CD4-positive, alpha-beta T cell (primary cell): ENCODE measurements around the gene SH3BP5. TPM values are rescaled to one million over a fixed set of nuclear protein-coding genes. Genes with fewer than 3 reads are reported as not detected.

Source experiments
- ATAC-seq: fragments of 200-7000 bp; cut with Tn5 transposase; one replicate; pipeline ENCODE4 v1.10.0; 2022; ENCODE audit warnings: mild to moderate bottlenecking; ENCODE audit not compliant: poor library complexity
- CTCF ChIA-PET: fragments of 350-600 bp; sonication (Branson Sonifier 250); formaldehyde crosslinking; loops from one replicate; lab custom pipeline; 2021; ENCODE audit warnings: antibody characterized with exemption, inconsistent platforms; lab: Charles Lee
- POLR2A ChIA-PET: fragments of 350-600 bp; sonication (Branson Sonifier 250); formaldehyde crosslinking; loops from one replicate; lab custom pipeline; 2021; ENCODE audit warnings: antibody characterized with exemption, inconsistent platforms; lab: Charles Lee
- DNase-seq, 14 experiments: peaks; one replicate each; pipeline ENCODE4 v3.0.0-alpha.2; 2013 to 2020; ENCODE audit warnings: mixed read lengths in 2 of 14
- H3K27ac ChIP-seq, 2 donors: one replicate each; pipeline versions ENCODE4 v1.5.1 to v1.7.0; 2013; ENCODE audit warnings: low read length in 2 of 2, low read depth in 1 of 2, mild to moderate bottlenecking in 1 of 2
- H3K27me3 ChIP-seq, 2 experiments: 1 replicate in 1 of 2; 2 replicates in 1 of 2; pipeline versions ENCODE4 v1.6.1 to v1.7.0; 2013; ENCODE audit warnings: low read length in 2 of 2, control low read depth in 1 of 2, mild to moderate bottlenecking in 1 of 2, moderate library complexity in 1 of 2; ENCODE audit not compliant: insufficient read depth in 2 of 2, control insufficient read depth in 1 of 2
- H3K36me3 ChIP-seq: one replicate; pipeline ENCODE4 v1.6.1; 2013; ENCODE audit warnings: low read length, control low read depth; ENCODE audit not compliant: insufficient read depth
- H3K4me1 ChIP-seq: one replicate; pipeline ENCODE4 v1.6.1; 2013; ENCODE audit warnings: low read length, control low read depth; ENCODE audit not compliant: insufficient read depth
- H3K4me3 ChIP-seq: one replicate; pipeline ENCODE4 v1.5.1; 2013; ENCODE audit warnings: mild to moderate bottlenecking, low read length, moderate library complexity
- H3K9me3 ChIP-seq, 2 experiments: 1 replicate in 1 of 2; 2 replicates in 1 of 2; pipeline versions ENCODE4 v1.6.1 to v1.7.0; 2013; ENCODE audit warnings: low read length in 2 of 2, mild to moderate bottlenecking in 2 of 2, control low read depth in 1 of 2, moderate library complexity in 1 of 2; ENCODE audit not compliant: control insufficient read depth in 1 of 2, insufficient read depth in 1 of 2
- H3K27ac Mint-ChIP-seq: one replicate; pipeline ENCODE4 v1.8.0; 2020; ENCODE audit warnings: mixed read lengths
- H3K27me3 Mint-ChIP-seq: one replicate; pipeline ENCODE4 v1.8.0; 2021; ENCODE audit warnings: mixed read lengths
- H3K36me3 Mint-ChIP-seq: one replicate; pipeline ENCODE4 v1.8.0; 2021; ENCODE audit warnings: low read depth, mixed read lengths
- H3K4me1 Mint-ChIP-seq: one replicate; pipeline ENCODE4 v1.8.0; 2021; ENCODE audit warnings: low read depth, mixed read lengths
- H3K4me3 Mint-ChIP-seq: one replicate; pipeline ENCODE4 v1.8.0; 2020; ENCODE audit warnings: mild to moderate bottlenecking, mixed read lengths
- H3K9me3 Mint-ChIP-seq: one replicate; pipeline ENCODE4 v1.8.0; 2020; ENCODE audit warnings: mixed read lengths
- intact Hi-C, 2 experiments: fragments of 100-400 bp; cut with DNase I in 1 of 2; cut with micrococcal nuclease in 1 of 2; formaldehyde crosslinking; loops; one replicate each; pipeline versions ENCODE4 v1.15.1 to v1.9.0; 2023 to 2025; cut with DNase I, micrococcal nuclease
- total RNA-seq, 174 experiments: library from RNA in 2 of 174; stranded (reverse) in 2 of 174; gene quantifications; one replicate each; pipeline ENCODE4 v1.2.3 and lab custom pipeline; 2021 to 2026
- TF ChIP-seq, protein P1 (sequence below): fragments of 200-600 bp; IDR thresholded peaks from one replicate; pipeline ENCODE4 v1.8.0; 2022; ENCODE audit warnings: antibody characterized with exemption, mild to moderate bottlenecking

Gene SH3BP5
- total RNA-seq, 2 experiments from 2014 or later = 16.8 to 17.7 TPM

DNA sequence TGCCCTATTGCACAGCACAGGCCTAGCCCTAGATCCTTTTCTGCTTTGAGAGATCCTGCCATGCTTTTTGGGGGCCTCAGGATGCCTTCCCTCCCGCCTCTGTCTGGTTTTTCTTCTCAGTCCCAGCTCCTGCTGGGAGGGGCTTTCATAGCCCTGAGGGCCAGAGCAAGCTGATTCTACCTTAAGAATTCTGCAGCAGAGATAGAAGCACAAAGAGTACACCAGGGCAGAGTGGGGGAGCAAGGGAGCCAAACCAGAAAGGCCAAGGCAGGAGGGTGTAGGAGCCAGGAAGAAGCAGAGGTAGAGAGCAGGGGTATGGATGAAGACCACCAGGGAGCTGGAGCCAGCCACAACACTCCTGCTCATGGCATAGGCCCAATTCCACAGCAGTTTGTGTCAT, 18.1 kb downstream of the SH3BP5 start:
- POLR2A ChIA-PET = no interaction called here
- H3K4me1 ChIP-seq = peaks cover 75% of the 10 kb centered on the region
- H3K27me3 ChIP-seq = no peaks in the 10 kb centered on the region
- DNase-seq (no peak), ATAC-seq (no peak)
- no peaks in the 10 kb centered on the region for H3K9me3 Mint-ChIP-seq
- peaks cover 30% of the 10 kb centered on the region for H3K36me3 Mint-ChIP-seq
- no peak overlapping the region for H3K27ac ChIP-seq
- no peaks in the 10 kb centered on the region for H3K9me3 ChIP-seq
- H3K27ac Mint-ChIP-seq = peak overlapping the region; percentile 63
- H3K36me3 ChIP-seq = peaks cover 12% of the 10 kb centered on the region
- intact Hi-C loops = loop anchor here in 1 of 2 experiments (5.0 kb wide), 1 partner anchor 42 kb away; no protein-coding TSS in a partner anchor
- H3K4me3 ChIP-seq = no peak overlapping the region
- H3K27me3 Mint-ChIP-seq = no peaks in the 10 kb centered on the region
- peaks cover 69% of the 10 kb centered on the region for H3K4me1 Mint-ChIP-seq
- no peak overlapping the region for H3K4me3 Mint-ChIP-seq
- CTCF ChIA-PET = no interaction called here
- TF ChIP-seq, protein P1, sequence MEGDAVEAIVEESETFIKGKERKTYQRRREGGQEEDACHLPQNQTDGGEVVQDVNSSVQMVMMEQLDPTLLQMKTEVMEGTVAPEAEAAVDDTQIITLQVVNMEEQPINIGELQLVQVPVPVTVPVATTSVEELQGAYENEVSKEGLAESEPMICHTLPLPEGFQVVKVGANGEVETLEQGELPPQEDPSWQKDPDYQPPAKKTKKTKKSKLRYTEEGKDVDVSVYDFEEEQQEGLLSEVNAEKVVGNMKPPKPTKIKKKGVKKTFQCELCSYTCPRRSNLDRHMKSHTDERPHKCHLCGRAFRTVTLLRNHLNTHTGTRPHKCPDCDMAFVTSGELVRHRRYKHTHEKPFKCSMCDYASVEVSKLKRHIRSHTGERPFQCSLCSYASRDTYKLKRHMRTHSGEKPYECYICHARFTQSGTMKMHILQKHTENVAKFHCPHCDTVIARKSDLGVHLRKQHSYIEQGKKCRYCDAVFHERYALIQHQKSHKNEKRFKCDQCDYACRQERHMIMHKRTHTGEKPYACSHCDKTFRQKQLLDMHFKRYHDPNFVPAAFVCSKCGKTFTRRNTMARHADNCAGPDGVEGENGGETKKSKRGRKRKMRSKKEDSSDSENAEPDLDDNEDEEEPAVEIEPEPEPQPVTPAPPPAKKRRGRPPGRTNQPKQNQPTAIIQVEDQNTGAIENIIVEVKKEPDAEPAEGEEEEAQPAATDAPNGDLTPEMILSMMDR = no peak

DNA sequence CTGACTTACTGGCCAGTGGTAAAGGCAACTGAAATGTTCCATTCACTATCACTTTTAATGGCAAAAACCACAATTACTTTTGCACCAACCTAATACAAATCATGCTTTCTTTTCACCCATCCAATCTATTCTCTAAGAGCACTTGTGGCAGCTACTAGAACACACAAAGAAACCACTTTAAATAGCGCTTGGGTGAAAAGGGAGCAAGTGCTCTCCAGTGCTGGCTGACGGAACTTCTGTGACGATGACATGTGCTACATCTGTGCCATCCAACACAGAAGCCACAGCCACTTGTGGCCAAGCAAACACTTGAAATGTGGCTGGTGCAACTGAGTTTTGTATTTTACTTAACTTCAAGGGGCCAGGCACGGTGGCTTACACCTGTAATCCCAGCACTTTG, 18.9 kb downstream of the SH3BP5 start:
- intact Hi-C loops = loop anchor here in 1 of 2 experiments (5.0 kb wide), 1 partner anchor 41 kb away; no protein-coding TSS in a partner anchor
- ATAC-seq = peak; percentile 43
- POLR2A ChIA-PET = interaction anchor here (1.1 to 1.2 kb wide), 2 partner anchors 16 to 21 kb away, joined by 3 to 4 read pairs; no protein-coding TSS in a partner anchor

DNA sequence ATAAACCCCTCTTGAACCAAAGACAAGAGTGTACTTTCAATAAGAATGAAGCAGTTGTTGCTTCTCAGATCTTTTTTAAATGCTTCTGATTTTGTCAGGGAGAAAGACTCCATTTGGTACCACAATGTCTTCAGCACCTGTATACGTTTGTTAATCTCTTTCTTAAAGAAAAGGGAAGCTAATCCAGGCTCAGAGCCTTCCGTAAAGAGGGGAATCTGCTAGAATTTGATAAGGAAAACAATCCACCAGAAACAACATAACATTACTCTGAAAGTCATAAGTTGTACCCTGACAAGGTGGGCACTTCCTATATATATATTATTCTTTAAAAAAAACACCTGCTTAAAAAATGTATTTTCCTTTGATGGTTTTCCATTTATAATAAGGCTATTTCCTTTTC, 19.8 kb downstream of the SH3BP5 start:
- no peak overlapping the region for H3K27ac ChIP-seq
- no peak overlapping the region for H3K4me3 Mint-ChIP-seq

More for the DNA sequence above, 18.9 kb downstream of the SH3BP5 start:
- DNase-seq = peak in 5 of 14 experiments; percentile 11 to 55 (median 52)
- CTCF ChIA-PET = interaction anchor here (1.0 kb wide), 1 partner anchor 16 kb away, joined by 3 read pairs; no protein-coding TSS in a partner anchor
- Mint-ChIP-seq H3K4me3 (peak overlapping the region; percentile 43), H3K4me1 (peaks cover 70% of the 10 kb centered on the region), H3K36me3 (peaks cover 38% of the 10 kb centered on the region), H3K27ac (peak overlapping the region; percentile 28), H3K9me3 (no peaks in the 10 kb centered on the region), H3K27me3 (no peaks in the 10 kb centered on the region)
- H3K4me3 ChIP-seq = no peak overlapping the region
- peaks cover 69% of the 10 kb centered on the region for H3K4me1 ChIP-seq
- H3K27ac ChIP-seq = no peak overlapping the region
- no peaks in the 10 kb centered on the region for H3K27me3 ChIP-seq
- TF ChIP-seq, protein P1 = no peak
- no peaks in the 10 kb centered on the region for H3K9me3 ChIP-seq
- peaks cover 12% of the 10 kb centered on the region for H3K36me3 ChIP-seq

More for the DNA sequence above, 19.8 kb downstream of the SH3BP5 start:
- POLR2A ChIA-PET = interaction anchor here (0.8 to 1.2 kb wide), 3 partner anchors 9 to 21 kb away, joined by 3 to 4 read pairs (median 4); no protein-coding TSS in a partner anchor
- peaks cover 15% of the 10 kb centered on the region for H3K36me3 ChIP-seq
- no peak for ATAC-seq
- Mint-ChIP-seq H3K36me3 (peaks cover 43% of the 10 kb centered on the region), H3K27ac (no peak overlapping the region), H3K9me3 (no peaks in the 10 kb centered on the region), H3K4me1 (peaks cover 73% of the 10 kb centered on the region), H3K27me3 (no peaks in the 10 kb centered on the region)
- TF ChIP-seq, protein P1 = no peak
- intact Hi-C loops = loop anchor here in 1 of 2 experiments (5.0 kb wide), 1 partner anchor 40 kb away; no protein-coding TSS in a partner anchor
- CTCF ChIA-PET = interaction anchor here (1.0 kb wide), 1 partner anchor 17 kb away, joined by 3 read pairs; no protein-coding TSS in a partner anchor
- DNase-seq = no peak
- peaks cover 74% of the 10 kb centered on the region for H3K4me1 ChIP-seq
- no peaks in the 10 kb centered on the region for H3K9me3 ChIP-seq
- no peak overlapping the region for H3K4me3 ChIP-seq
- no peaks in the 10 kb centered on the region for H3K27me3 ChIP-seq
